HepG2 (cell line): Measurements from ENCODE around the gene TECPR1. TPM values are rescaled to one million over a fixed set of nuclear protein-coding genes. Genes with fewer than 3 reads are reported as not detected.
A peak's percentile ranks its signal among the peaks of the same experiment; 100 is the strongest.

ENCODE experiments used
- CENPBD1 ChIP-seq: sonication (generic); formaldehyde crosslinking; IDR thresholded peaks from 2 replicates; pipeline ENCODE4 v1.8.0; 2022; ENCODE audit warnings: missing genetic modification reagents, low read depth, mild to moderate bottlenecking, borderline replicate concordance
- EEA1 ChIP-seq: sonication (generic); formaldehyde crosslinking; IDR thresholded peaks from 2 replicates; pipeline ENCODE4 v1.5.1; 2020; ENCODE audit warnings: mild to moderate bottlenecking, missing genetic modification reagents, borderline replicate concordance
- GTF2F1 ChIP-seq: fragments of 150-350 bp; IDR thresholded peaks from 2 replicates; pipeline ENCODE4 v1.6.1; 2014; ENCODE audit warnings: low read length
- HMG20B ChIP-seq: conservative IDR thresholded peaks from 2 replicates; pipeline ENCODE4 v1.6.1; 2016; ENCODE audit warnings: missing genetic modification reagents, missing compliant biosample characterization
- MYPOP ChIP-seq: sonication (generic); formaldehyde crosslinking; IDR thresholded peaks from 2 replicates; pipeline ENCODE4 v1.8.1; 2023; ENCODE audit warnings: mild to moderate bottlenecking, moderate library complexity, missing genetic modification reagents
- NFATC3 ChIP-seq: sonication (generic); formaldehyde crosslinking; IDR thresholded peaks from 2 replicates; pipeline ENCODE4 v1.5.1; 2020; ENCODE audit warnings: mild to moderate bottlenecking, missing genetic modification reagents
- PAF1 ChIP-seq: IDR thresholded peaks from 2 replicates; pipeline ENCODE4 v1.6.1; 2016; ENCODE audit warnings: missing genetic modification reagents, missing compliant biosample characterization
- RFX5 ChIP-seq: IDR thresholded peaks from 2 replicates; pipeline ENCODE4 v1.6.1; 2011; ENCODE audit warnings: low read depth, low read length, improper control_type of control experiment
- SIX1 ChIP-seq: sonication (generic); formaldehyde crosslinking; IDR thresholded peaks from 2 replicates; pipeline ENCODE4 v1.4.0; 2020; ENCODE audit warnings: missing genetic modification reagents, borderline replicate concordance
- TCF7L2 ChIP-seq: IDR thresholded peaks from 2 replicates; pipeline ENCODE4 v1.6.1; 2011; ENCODE audit warnings: mild to moderate bottlenecking, low read depth, low read length, moderate library complexity
- TMF1 ChIP-seq: sonication (generic); formaldehyde crosslinking; IDR thresholded peaks from 2 replicates; pipeline ENCODE4 v1.8.1; 2022; ENCODE audit warnings: low read depth, missing genetic modification reagents
- WIZ ChIP-seq: sonication (generic); formaldehyde crosslinking; IDR thresholded peaks from 2 replicates; pipeline ENCODE4 v1.5.1; 2020; ENCODE audit warnings: mild to moderate bottlenecking, missing genetic modification reagents
- ZBTB20 ChIP-seq: sonication (generic); formaldehyde crosslinking; IDR thresholded peaks from 2 replicates; pipeline ENCODE4 v1.8.1; 2023; ENCODE audit warnings: missing genetic modification reagents, low read depth, mild to moderate bottlenecking, borderline replicate concordance
- ZBTB39 ChIP-seq: sonication (generic); formaldehyde crosslinking; IDR thresholded peaks from 2 replicates; pipeline ENCODE4 v1.5.0; 2020; ENCODE audit warnings: missing genetic modification reagents
- ZHX1 ChIP-seq: sonication (generic); formaldehyde crosslinking; IDR thresholded peaks from 2 replicates; pipeline ENCODE4 v1.8.1; 2022; ENCODE audit warnings: low read depth, mild to moderate bottlenecking, missing genetic modification reagents
- ZNF10 ChIP-seq: sonication (generic); formaldehyde crosslinking; IDR thresholded peaks from 2 replicates; pipeline ENCODE4 v1.4.0; 2020; ENCODE audit warnings: mild to moderate bottlenecking, low read depth, missing genetic modification reagents, borderline replicate concordance
- ZNF18 ChIP-seq: sonication (generic); formaldehyde crosslinking; IDR thresholded peaks from 2 replicates; pipeline ENCODE4 v1.8.0; 2022; ENCODE audit warnings: mild to moderate bottlenecking, missing genetic modification reagents; ENCODE audit not compliant: insufficient replicate concordance
- ZNF280B ChIP-seq: sonication (generic); formaldehyde crosslinking; IDR thresholded peaks from 2 replicates; pipeline ENCODE4 v1.5.0; 2020; ENCODE audit warnings: missing genetic modification reagents, mild to moderate bottlenecking, borderline replicate concordance
- polyA plus RNA-seq, 8 experiments: library from polyadenylated mRNA; depleted of rRNA in 3 of 8; stranded (reverse) in 7 of 8; unstranded in 1 of 8; fragments of >200 nt; fragmentation: Illumina TruSeq in 4 of 8; extraction: Trizol in 4 of 8; gene quantifications; 2 replicates each; pipeline versions ENCODE4 v1.2.1 to v1.2.3, GENCODE V29; 2011 to 2016; ENCODE audit warnings: low read depth in 4 of 8, missing spikeins in 1 of 8, mixed read lengths in 1 of 8; ENCODE audit not compliant: insufficient read depth in 1 of 8
- total RNA-seq, 5 experiments: library from RNA; depleted of rRNA; stranded (reverse); fragments of >200 nt; fragmentation: Illumina TruSeq; extraction: Trizol; gene quantifications; 2 replicates each; pipeline ENCODE4 v1.2.3, GENCODE V29; 2016; ENCODE audit warnings: low read depth in 1 of 5

TECPR1 gene
- total and polyA plus RNA-seq, 2 of the 13 experiments (the other 11 are each of a cell fraction or from before 2014, with no cell fraction given): 2.3 to 6.3 TPM

- peak; percentile 70; the same call in 1 of the 2 replicates for TF ChIP-seq ZNF280B (CRISPR knock-in tag)
- no peak; the same call in 1 of the 2 replicates for TF ChIP-seq ZBTB39 (CRISPR knock-in tag)
- peak; percentile 56 for TF ChIP-seq ZNF18
- TF ChIP-seq MYPOP: no peak; the same call in 1 of the 2 replicates
- TF ChIP-seq EEA1: peak; percentile 85; the same call in 1 of the 2 replicates
- TF ChIP-seq ZNF10 (CRISPR knock-in tag): no peak
- no peak; the same call in 1 of the 2 replicates for TF ChIP-seq TMF1 (CRISPR knock-in tag)
- no peak for TF ChIP-seq SIX1 (CRISPR knock-in tag)
- no peak for TF ChIP-seq ZBTB20 (CRISPR knock-in tag)
- no peak for TF ChIP-seq GTF2F1
- TF ChIP-seq TCF7L2: no peak
- TF ChIP-seq RFX5: no peak; the same call in 1 of the 2 replicates
- TF ChIP-seq WIZ (CRISPR knock-in tag): 0 out of 2 replicates have a peak, but pooled peaks have one; percentile 65
- no peak for TF ChIP-seq NFATC3 (CRISPR knock-in tag)
- TF ChIP-seq CENPBD1 (CRISPR knock-in tag): no peak
- no peak for TF ChIP-seq PAF1 (CRISPR knock-in tag)
- 0 out of 2 replicates have a peak, but pooled peaks have one; percentile 20 for TF ChIP-seq ZHX1 (CRISPR knock-in tag)
- TF ChIP-seq HMG20B: no peak
These were observed at the start of gene TECPR1 (continued) for GRCh38 chr7:98251601-98252424.
